ENCODE data around the gene SPECC1.
"Not testable (repeated sequence)": the region's sequence is repeated elsewhere in the genome, so short reads cannot be mapped to it uniquely, and the experiment has no call there.

SPECC1 gene

DNA sequence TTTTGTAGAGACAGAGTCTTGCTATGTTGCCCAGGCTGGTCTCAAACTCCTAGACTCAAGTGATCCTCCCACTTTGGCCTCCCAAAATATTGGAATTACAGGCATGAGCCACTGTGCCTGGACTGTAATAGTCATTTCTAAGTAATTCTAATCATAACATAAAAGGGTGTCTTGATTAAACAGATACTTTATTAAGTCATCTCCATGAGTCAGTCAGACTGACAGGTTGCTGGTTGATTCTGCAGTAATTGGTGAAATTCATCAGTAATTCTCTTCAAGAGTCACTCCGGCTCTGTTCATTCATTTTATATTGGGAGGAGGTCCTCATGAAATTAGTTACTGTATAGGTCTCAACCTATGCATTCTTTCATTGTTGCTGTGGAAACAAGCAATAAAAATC is 85.6 kb downstream of the SPECC1 start:
- no peak for DNase-seq (ENCODE audit: low read depth)

DNA sequence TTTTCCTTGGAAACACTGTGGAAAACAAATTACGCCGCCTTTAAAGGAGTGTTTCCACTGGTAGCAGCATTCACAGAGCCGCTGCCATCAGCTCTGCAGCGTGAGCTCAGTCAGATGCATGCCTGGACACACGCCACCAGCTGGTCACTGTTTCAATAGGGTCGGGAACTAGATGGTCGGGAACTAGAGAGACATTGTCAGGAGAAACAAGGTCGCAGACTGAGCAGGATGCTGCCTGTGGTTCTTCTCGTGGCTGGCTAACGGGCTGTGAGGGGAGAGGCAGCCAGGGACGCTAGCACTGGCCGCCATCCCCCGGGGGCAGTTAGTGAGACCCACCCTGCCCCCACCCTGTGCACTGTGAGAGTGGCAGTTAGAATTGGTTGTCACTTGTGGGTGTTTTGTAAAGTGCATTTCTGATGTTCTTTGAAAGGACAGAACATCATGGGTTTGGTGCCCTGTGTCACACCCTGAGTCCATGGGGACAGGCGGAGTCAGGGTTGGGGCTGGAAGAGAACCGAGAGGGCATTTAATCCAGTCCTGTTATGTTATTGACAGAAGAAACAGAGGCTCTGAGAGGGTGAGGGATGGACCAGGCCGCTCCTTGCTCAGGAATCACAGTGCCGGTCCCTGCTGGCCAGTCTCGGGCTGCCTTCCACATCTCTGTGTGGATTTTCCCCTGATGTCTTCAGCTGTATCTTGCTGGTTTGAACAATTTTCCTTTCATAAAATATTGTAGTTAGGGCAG is 86.3 kb downstream of the SPECC1 start:
- no peak for DNase-seq (ENCODE audit: low read depth)

DNA sequence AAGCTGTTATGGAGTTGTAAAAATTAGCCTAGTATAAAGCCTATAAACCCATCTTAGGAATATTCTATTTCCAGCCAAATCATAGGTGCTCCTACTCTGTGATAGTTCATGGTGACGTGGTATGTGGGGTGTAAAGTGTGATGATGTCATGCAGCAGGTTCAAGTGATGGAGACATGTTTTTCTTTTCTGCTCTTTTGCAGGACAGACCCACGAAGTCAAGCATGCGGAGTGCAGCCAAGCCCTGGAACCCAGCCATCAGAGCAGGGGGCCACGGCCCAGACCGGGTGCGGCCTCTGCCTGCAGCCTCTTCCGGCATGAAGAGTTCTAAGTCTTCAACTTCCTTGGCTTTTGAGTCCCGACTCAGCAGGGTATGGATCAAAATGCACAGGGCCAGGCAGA is 87.3 kb downstream of the SPECC1 start:
- no peak for DNase-seq (ENCODE audit: low read depth)

DNA sequence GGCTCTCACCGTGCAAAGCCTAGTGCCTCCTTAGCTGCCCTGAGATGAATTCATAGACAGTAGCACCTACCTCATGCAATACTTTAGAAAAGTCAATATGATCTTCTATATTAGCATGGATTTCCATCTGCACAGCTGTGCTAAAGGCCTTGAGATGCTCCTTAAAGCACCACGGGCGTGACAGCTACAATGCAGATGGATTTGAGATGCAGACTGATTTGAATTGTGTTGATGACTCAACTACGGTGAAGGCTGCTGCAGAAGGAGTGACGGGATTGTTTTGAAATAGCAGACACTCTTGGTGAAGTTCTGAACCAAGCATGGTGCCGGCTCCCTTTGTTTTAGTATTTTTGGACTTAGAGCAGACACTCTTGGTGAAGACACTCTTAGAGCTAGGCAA is 88.2 kb downstream of the SPECC1 start:
- no peak for DNase-seq (ENCODE audit: low read depth)

DNA sequence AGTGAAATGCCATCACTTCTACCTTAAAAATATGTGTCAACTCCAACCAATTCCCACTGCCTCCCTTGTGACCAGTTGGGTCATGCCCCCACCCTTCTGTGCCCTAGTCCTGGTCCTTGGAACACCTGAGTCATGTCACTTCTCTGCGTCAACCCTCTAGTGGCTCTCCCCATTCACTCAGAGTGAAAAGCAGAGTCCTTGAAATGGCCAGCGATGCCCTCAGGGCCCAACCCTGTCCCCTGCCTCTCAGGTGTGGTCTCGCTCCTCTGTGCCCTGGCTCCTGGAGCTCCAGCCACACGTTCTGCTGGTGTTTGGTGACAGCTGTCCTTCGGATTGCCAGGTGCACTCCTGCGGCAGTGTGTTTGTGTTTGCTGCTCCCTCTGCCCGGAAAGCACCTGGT is 89.2 kb downstream of the SPECC1 start:
- no peak for DNase-seq (ENCODE audit: low read depth)

DNA sequence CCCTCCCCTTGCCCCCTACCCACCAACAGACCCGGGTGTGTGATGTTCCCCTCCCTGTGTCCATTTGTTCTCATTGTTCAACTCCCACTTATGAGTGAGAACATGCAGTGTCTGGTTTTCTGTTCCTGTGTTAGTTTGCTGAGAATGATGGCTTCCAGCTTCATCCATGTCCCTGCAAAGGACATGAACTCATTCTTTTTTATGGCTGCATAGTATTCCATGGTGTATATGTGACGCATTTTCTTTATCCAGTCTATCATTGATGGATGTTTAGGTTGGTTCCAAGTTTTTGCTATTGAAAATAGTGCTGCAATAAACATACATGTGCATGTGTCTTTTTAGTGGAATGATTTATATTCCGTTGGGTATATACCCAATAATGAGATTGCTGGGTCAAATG is 91.6 kb downstream of the SPECC1 start:
- not testable (repeated sequence) for DNase-seq (ENCODE audit: low read depth)

DNA sequence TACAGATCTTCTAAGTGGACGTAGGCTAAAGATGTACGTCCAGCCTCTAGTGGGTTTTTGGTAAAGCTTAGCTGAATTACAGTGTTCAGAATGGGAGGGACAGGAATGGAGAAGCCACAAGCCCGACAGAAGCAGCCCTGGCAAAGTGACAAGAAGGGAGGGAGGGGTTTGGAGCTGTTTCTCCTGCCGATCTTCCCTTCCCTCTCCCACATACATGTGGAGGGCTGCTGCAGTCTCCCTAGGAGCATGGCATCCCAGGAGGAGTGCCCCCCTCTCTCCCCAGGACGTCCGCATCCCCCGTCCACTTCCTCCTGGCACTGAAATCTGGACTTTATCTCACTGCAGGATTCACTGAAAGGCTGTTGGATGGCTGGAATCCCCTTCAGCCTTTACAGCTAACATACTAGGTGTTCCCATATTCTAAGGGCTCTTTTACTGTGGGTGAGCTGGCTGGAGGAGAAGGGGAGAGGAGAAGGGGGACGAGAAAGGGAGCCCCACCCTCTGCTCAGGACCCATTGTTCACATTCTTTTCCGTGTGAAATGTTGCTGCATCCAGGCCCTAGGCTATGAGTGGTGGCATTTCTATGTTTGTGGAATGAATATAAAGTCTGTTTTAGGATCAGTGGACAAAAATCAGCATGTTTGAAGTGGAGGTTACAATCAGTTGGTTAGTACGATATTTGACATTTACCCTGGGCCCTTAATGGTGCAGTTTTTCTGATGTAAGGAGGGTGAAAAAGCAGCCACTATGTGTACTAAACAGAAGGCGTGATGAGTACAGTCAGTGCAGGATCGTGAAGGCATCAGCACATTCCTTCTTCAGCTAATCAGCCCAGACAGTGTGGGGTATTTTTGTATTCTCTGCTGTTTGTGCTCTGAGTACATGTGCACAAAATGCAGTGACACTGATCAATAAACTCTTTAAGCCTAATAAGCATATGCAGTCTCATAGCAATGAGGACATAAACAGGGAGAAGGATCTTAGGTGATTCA is 94.6 kb downstream of the SPECC1 start:
- no peak for DNase-seq (ENCODE audit: low read depth)

DNA sequence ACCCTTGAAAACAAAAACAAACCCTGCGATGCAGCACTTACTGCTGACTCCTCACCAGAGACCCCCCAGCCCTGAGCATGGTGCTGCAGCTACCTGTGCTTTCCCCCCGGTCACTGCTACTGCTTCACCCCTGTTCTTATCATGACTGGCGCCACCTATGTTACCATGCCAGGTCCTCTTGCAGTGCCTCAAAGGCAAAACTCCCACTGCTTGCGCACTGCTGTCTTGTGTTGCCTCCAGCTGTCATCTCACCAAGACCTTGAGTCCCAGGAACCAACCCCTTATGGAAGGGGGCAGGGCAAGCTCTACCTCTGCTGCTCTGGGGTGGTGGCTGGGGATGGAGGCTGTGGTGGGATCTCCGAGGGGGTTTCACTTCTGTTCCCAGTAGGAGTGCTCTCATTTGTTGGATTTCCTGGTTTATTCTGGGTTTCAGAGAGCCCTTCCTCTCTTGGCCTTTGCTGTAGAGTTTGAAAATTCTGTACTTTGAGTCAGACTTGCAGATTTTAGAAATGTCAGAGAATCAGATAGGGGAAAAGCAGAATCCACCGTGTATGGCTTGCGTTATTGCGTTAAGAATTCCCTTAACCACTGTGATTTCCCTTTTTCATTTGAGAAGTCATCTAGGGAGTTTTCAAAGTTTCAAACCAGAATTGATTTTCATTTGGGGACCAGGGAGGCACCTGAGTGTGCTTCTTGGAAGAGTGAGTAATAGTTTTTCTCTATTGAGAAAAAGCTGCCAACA is 96.6 kb downstream of the SPECC1 start:
- DNase-seq (ENCODE audit: low read depth) = no peak

DNA sequence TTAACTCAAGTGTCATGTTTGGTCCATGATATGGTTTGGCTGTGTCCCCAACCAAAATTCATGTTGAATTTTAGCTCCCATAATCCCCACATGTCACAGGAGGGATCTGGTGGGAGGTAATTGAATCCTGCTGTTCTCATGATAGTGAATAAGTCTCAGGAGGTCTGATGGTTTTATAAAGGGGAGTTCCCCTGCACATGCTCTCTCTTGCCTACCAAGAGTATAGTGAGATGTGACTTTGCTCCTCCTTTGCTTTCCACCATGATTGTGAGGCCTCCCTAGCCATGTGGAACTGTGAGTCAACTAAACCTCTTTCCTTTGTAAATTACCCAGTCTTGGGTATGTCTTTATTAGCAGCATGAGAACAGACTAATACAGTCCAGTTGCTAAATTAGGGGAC is 97.3 kb downstream of the SPECC1 start:
- DNase-seq (ENCODE audit: low read depth) = not testable (repeated sequence)

DNA sequence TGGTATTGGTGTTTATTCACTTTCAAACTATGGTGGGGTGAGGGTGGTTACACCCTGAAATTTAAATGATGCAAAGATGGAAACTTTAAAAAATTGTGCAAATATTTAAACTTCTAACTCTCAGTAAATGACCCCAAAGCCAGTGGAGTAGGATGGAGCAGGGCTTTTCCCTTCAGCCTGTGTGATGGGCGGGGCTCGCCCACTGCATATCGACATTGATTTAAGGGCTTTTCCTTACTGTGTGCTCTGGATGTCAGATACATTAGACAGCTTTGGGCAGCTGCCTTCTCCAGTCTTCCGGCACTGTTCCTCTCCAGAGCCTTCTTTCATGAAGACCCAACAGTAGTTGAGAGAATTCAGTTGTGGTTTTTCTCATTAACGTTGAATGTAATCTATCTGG is 99.9 kb downstream of the SPECC1 start:
- no peak for DNase-seq (ENCODE audit: low read depth)

DNA sequence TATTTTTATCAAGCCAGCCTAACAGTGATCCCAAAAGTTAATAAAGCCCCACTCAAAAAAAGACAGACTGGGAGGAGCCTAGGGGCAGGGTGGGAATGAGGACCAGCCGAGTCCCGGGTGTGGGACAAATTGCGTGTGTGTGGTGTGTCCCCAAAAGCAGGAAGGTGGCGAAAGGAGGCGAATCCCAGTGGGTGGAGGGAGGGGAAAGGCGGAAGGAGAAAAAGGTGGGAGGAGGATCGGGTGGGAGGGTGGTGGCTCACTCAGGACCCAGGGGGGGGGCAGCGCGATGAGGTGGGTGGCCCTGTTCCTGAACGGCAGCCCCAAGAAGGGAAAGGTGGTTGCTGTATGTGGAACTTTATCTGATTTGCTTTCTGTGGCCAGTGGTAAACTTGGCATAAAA is 102.4 kb downstream of the SPECC1 start:
- DNase-seq (ENCODE audit: low read depth) = no peak

DNA sequence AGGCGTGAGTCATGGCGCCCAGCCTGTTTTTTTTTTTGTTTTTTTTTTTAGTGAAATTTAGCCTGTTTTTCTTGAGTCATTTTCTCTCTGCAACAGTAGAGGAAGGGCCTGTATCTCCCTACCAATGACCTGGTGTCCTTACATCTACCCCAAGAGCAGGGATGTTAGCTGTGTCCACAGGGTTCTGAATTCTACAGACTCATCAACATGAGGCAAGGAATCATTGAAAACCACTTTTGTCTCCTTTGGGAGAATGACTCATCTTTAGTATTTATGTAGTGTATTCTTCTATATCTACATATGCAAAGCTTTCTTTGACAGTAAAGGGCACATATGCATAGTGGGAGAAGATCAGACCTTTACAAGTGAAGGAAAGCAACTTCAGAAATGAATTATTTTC is 105.3 kb downstream of the SPECC1 start:
- no peak for DNase-seq (ENCODE audit: low read depth)

DNA sequence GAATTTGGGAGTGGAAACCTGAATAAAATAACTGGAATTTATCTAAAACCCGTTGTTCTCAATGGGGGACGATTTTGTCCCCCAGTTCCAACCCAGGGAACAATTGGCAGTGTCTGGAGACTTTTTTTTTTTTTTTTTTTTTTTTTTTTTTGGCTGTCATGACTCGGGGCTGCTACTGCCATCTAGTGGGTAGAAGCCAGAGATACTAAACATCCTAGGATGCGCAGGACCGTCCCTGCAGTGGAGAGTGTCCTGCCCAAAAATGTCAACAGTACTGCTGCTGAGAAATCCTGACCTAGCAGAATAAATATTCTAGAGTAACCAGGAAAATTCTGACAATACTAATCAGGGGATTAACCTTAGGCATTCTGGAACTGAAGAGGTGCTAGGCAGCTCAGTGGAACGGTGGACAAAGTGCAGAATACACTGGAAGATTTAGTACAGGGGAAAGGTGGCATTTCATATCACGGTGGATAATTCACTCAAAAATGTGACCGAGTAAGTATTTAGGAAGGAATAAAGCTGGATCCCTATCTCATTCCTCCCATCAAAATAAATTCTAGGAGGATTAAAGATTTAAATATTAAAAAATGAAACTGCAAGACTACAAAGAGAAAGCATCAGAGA is 107.6 kb downstream of the SPECC1 start:
- DNase-seq (ENCODE audit: low read depth) = peak; percentile 46

DNA sequence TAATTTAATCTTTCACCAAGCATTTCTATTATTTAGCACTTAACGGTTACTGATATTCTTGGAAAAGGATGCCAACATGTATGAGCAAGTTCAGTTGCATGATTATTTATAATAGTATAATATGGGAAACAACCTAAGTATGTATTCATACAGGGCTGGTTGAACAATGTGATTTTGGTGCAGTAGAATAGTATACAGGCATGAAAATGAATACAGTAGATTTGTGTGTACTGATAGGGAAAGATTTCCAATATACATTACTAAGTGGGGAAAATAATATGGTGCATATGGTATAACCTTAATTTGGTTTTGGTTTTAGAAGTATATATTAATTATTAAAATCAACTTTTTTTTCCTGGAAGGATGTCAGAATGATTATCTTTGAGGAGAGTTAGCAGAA is 109.1 kb downstream of the SPECC1 start:
- no peak for DNase-seq (ENCODE audit: low read depth)

DNA sequence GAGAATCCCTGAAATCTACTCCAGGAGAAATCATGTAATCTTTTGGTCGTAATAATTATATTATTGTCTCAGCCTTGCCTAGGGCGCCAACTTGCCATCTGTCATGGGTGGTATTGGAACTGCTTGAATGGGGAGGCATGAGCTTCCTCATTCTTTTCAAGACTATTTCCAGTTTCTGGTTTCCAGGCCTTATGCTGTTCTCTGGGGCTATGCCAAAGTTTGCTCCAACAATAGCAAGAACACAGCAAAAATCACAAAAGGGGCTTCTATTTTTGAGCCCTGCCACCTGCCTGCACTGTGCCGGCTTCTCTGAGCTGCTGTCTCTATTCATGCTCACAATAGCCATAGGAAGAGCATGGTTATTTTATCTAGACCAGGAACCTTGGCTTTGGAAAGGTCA is 111.7 kb downstream of the SPECC1 start:
- DNase-seq (ENCODE audit: low read depth) = no peak

DNA sequence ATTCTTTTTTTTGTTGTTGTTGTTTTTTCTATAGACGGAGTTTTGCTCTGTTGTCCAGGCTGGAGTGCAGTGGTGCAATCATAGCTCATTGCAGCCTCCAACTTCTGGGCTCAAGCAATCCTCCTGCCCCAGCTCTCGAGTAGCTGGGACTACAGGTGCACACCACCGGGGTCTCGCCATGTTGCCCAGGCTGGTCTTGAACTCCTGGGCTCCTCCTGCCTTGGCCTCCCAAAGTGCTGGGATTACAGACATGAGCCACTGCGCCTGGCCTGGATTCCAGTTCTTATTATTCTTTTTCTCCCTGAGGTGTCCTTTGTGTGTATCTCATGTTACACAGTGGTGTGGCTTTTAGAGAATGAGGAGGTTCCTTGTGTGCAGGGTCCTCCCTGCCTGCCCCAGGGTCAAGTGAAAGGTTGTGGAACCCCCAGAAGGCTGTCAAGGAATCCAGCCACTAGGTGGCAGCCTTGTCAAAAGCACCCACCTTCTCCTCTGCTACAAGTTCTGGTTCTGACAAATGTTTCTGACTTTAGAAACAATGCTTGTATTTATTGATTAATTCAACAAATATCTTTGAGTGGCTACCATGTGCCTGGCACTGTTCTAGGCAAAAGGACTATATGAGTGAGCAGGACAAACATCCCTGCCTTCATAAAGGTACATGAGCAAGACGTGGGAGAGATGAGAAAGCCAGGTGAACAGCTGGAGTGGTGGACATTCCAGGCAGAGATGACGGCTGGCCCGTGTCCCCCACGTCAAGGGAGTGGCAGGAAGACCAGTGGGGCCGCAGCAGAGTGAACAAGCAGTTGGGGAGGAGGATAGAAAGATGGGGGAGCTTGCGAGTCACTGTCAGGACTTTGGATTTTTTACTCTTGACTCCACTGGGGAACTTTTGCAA is 112.4 kb downstream of the SPECC1 start:
- peak; percentile 57 for DNase-seq (ENCODE audit: low read depth)

DNA sequence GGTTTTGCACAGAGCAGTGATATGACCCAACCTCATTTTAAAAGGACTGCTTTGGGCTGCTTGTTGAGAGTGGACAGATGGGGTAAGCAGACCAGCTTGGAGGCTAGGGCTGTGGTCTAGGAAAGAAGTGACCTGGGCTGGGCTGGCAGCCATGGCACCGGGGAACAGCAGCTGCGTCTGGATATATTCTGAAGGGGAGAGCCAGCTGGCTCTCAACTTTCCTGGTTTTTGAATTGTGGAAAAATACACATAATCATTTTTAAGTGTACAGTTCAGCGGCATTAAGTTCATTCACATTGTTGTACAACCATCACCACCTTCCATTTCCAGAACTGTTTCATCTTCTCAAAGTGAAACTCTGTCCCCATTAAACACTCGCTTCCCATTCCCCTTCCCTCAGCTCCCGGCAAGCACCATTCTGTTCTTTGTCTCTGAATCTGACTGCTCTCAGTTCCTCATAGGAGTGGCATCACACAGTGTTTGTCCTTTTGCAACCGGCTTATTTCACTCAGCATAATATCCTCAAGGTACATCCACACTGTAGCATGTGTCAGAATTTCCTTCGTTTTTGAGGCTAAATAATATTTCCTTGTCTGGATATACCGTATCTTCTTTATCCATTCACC is 113.2 kb downstream of the SPECC1 start:
- no peak for DNase-seq (ENCODE audit: low read depth)

DNA sequence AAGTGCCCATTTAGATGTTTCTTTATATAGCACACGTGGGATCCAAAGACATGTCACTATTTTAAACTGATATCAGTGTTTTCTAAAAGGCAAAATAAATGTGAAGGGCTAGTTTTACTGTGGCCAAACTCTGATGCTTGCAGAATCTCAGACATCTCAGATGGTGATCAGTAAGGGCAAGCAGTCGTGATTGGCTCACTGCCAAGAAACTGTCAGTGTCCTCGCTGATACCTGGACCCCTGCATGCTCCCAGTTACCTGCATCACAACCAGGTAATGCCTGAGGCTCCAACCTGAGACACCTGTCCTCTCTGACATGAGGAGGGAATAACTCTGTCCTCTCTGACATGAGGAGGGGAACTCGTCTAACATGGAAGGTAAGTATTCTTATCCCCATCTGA is 114.0 kb downstream of the SPECC1 start:
- DNase-seq (ENCODE audit: low read depth) = no peak

DNA sequence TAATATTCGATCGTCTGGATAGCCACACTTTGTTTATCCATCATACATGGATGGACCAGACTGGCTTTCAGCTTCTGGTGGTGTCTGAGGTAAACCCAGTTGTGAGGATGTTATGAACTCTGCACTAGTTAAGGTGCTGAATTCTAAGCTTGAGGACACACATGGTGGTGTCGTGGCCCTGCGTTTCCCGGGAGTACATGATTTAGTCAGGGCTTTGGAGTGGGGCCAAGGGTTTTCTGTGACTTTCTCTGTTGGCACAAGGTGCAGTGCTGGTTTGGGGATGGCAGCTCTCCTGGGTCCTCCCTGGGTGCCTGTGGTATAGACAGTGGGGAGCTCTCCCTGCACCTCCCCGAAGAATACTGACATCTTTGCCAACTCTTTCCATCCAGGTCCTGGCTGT is 116.6 kb downstream of the SPECC1 start:
- no peak for DNase-seq (ENCODE audit: low read depth)

DNA sequence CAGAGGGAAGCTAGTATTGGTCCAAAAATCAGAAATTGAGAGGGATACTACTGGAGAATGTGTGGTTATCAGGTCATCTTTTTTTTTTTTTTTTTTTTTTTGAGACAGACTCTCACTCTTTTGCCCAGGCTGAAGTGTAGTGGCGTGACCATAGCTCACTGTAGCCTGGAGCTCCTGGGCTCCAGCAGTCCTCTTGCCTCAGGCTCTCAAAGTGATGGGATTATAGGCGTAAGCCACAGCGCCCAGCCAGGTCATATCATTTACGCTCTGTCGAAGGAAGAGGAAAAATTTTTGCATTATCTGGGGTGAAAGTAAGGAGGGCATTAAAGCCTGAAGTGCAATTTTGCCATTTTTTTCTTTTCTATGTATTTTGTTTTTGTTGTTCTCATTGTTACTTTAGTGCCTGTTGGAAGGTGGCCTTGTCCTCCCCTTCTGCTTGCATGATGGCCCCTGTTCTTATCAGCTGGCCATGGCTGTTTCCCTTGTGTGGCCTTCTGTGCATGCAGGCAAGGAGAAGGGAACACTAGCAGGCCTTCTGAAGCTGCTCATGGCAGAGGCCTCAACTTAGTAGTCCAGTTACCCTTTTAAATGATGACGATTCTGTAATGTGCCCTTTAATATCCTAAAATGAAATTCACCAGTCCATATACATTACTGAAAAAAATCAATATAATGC is 118.3 kb downstream of the SPECC1 start:
- DNase-seq (ENCODE audit: low read depth) = no peak
